D721Med (cell line): ENCODE results near the gene GCN1.

ENCODE experiments used
- DNase-seq: peaks from one replicate; pipeline ENCODE4 v3.0.0; 2011; ENCODE audit warnings: low spot score; ENCODE audit not compliant: insufficient read length
- FAIRE-seq: peaks from 2 replicates; lab custom pipeline; 2011; peaks lifted over from hg19 to GRCh38; lab: Jason Lieb, UNC
- CTCF ChIP-seq: IDR thresholded peaks from 2 replicates; pipeline ENCODE4 v1.5.1; 2012; ENCODE audit warnings: mild to moderate bottlenecking, control low read depth; ENCODE audit not compliant: insufficient read depth; ENCODE audit errors: missing control alignments

GCN1 gene

DNA sequence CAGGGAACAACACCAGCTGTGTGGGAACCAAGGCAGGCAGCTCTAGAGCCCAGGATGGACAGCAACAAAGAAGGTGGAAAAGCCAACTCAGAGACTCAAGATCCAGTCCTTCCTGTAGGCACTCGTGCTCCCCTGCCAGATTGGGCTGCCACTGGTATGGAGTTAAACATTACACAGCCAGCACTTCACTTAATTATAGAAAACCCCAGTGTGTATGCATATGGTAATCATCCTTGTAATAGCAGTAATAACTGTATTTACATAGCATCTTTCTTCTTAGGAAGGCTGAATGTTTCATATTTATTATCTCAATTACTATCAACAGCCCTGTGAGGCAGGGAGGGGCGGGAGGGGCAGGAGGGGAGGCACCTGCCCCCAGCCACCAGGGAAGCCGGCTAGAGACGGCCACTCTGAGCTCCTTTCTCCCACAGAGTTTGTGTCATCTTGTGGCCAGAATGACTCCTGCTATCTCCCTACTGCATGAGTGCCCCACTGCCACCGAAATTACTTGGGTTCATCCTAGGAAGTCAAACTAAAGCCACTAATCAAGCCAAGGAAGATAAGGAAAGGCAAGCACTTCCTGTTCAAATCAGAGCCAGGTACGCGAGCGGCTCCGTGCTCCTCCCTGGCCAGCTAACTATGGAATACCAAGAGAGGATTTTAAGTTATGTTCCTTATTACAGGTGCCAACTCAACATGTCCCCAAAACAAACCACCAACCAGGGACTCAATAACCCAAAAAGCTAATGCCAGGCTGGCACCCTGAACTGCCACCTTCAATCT is 62.3 kb downstream of the GCN1 start:
- TF ChIP-seq CTCF = no peak

DNA sequence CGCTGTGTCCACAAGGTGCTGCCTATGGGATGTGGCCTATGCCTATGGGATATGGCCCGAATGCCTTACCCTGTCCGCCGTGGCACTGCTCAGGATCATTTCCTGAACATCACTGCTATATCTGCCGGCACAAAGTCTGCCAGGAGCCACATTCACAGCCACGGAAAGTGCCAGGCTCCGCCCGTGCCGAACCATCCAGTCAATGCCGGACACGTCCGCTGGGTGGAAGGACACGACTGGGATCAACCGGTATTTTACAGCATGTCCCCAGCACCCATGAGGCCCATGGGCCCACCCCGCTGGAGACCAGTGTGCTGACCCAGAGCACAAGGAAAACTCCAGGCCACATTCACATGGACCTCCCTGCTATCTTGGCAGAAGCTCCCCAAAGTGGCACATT is 63.4 kb downstream of the GCN1 start:
- no peak for TF ChIP-seq CTCF
- DNase-seq (no peak), FAIRE-seq (no peak)

More for the DNA sequence above, 62.3 kb downstream of the GCN1 start:
- no peak for DNase-seq
- FAIRE-seq = no peak

DNA sequence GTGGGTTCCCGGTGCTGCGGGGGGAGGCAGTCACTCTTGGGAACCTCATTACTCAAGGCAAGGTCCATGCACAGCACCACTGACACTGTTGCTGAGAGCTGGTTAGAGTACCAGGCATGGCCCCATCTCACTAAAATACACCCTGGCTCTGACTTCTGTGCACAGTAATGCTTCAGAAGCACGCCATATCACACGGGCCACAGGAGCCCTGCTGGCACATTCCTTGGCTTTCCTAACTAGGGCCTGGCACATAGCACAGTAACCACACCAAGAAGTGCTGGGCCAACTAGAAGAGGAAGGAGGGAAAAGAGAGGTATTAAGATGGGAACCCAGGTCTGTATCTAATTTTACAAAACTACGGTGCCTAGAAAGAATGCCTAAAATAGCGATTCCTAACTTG is 64.5 kb downstream of the GCN1 start:
- no peak for TF ChIP-seq CTCF
- FAIRE-seq (no peak), DNase-seq (no peak)

DNA sequence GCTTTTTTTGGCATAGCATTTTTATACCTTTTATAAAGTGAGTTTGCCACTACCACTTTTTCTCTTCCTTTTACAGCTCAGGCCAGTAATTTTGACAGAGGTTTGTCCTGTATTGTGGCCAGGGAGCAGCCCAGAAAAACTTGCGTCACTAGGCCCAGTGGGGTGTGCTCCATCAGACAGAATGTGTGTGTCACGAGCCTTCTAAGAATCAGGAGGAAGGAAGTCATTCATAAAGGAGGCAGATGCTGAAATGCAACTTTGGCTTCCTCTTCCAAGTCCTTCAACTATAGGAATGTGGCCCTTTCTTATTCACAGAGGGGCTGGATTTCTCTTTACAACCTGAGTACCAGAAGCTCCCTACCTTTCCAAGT is 67.9 kb downstream of the GCN1 start:
- DNase-seq (no peak), FAIRE-seq (no peak)

GRCh38 chr12:120125792-120126634 is 68.5 kb downstream of the GCN1 start:
- DNase-seq = no peak
- no peak for FAIRE-seq
- no peak for TF ChIP-seq CTCF

More for the DNA sequence above, 67.9 kb downstream of the GCN1 start:
- TF ChIP-seq CTCF = no peak

DNA sequence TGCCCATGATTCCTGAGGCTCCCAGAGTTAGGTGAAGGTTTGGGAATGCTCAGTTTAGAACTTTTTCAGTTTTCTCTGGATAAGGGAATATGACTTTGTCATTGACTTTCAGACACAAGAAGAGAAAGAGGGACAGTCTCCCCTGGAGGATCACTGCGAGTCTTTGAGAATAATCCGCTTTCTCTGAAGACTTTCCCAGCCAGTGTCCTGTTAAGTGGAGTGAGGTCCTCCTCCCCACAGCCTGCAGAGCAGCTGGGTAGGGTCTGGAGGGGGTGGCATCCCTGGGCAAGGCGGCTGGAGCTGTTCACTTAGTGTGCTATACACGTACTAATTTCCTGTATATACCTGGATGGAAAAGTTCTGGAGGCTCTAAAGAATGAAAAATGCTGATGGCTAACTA is 69.5 kb downstream of the GCN1 start:
- FAIRE-seq (no peak), DNase-seq (no peak)
- TF ChIP-seq CTCF = no peak
